Fibroblast of lung (primary cell): ENCODE results near the gene TMEM209.
"Not testable (repeated sequence)": the region's sequence is repeated elsewhere in the genome, so short reads cannot be mapped to it uniquely, and the experiment has no call there.

Experiments
- CTCF ChIP-seq, 2 donors: IDR thresholded peaks in 1 of 2; conservative IDR thresholded peaks in 1 of 2; 1 replicate in 1 of 2; 2 replicates in 1 of 2; pipeline ENCODE4 v1.5.1; 2011 to 2012; ENCODE audit warnings: low read length in 2 of 2, control low read depth in 1 of 2, inconsistent platforms in 1 of 2, low read depth in 1 of 2, mild to moderate bottlenecking in 1 of 2
- EZH2 ChIP-seq: IDR thresholded peaks from 2 replicates; pipeline ENCODE4 v1.5.1; 2012; ENCODE audit warnings: low read length, control low read depth, mild to moderate bottlenecking; ENCODE audit errors: missing control alignments

GRCh38 chr7:130229981-130230380, 24.8 kb upstream of the TMEM209 start:
- TF ChIP-seq CTCF (conservative IDR thresholded peaks at IDR 0.05 in 1 of 2, IDR thresholded peaks at IDR 0.05 in 1 of 2; ENCODE audit: low read depth in 1 of 2, low read length in 2 of 2); EZH2: not testable (repeated sequence)
